Fibroblast of mammary gland (primary cell): Measurements from ENCODE around the gene ADRA1B.

Experiments used
- DNase-seq: peaks from one replicate; pipeline ENCODE4 v3.0.0-alpha.2; 2010; ENCODE audit warnings: low read depth
- H3K4me3 ChIP-seq: 2 replicates; pipeline ENCODE4 v1.5.1; 2011; ENCODE audit warnings: low read depth, mild to moderate bottlenecking, low read length, moderate library complexity; ENCODE audit not compliant: control insufficient read depth
- CTCF ChIP-seq: conservative IDR thresholded peaks from 2 replicates; pipeline ENCODE4 v1.5.1; 2011; ENCODE audit warnings: low read depth, low read length, inconsistent platforms; ENCODE audit not compliant: control insufficient read depth, insufficient read depth

The ADRA1B gene

GRCh38 chr5:159906943-159907342 lies 9.3 kb upstream of the ADRA1B start:
- TF ChIP-seq CTCF, result no peak
- H3K4me3 ChIP-seq, result no peak overlapping the region
- no peak for DNase-seq

- no peak overlapping the region for H3K4me3 ChIP-seq
- DNase-seq, result no peak
- TF ChIP-seq CTCF, result no peak
Measured at GRCh38 chr5:159907689-159908590, 8.3 kb upstream of the ADRA1B start.

- H3K4me3 ChIP-seq, result no peak overlapping the region
- no peak for DNase-seq
- no peak for TF ChIP-seq CTCF
Measured at GRCh38 chr5:159908591-159908940, 7.7 kb upstream of the ADRA1B start.

- no peak overlapping the region for H3K4me3 ChIP-seq
- no peak for TF ChIP-seq CTCF
- DNase-seq, result no peak
Measured at GRCh38 chr5:159909126-159909525, 7.2 kb upstream of the ADRA1B start.

- DNase-seq, result no peak
- no peak overlapping the region for H3K4me3 ChIP-seq
- no peak for TF ChIP-seq CTCF
Measured at GRCh38 chr5:159910207-159910842, 6.0 kb upstream of the ADRA1B start.

GRCh38 chr5:159910843-159911229 lies 5.4 kb upstream of the ADRA1B start:
- DNase-seq, result no peak
- no peak overlapping the region for H3K4me3 ChIP-seq
- no peak for TF ChIP-seq CTCF
